Uterus (tissue), 2 donors: ENCODE results near the gene BRSK2.

Experiments used
- CTCF ChIP-seq, 4 experiments: fragments of 200-600 bp in 2 of 4; fragments of 450-650 bp in 2 of 4; sonication (generic) in 2 of 4; IDR thresholded peaks; one replicate each; pipeline ENCODE4 v1.5.1; 2016 to 2019; ENCODE audit warnings: antibody characterized with exemption in 4 of 4, mild to moderate bottlenecking in 2 of 4, moderate library complexity in 1 of 4
- POLR2A ChIP-seq, 2 donors: fragments of 450-650 bp; IDR thresholded peaks; one replicate each; pipeline ENCODE4 v1.6.1; 2016; ENCODE audit warnings: antibody characterized with exemption in 2 of 2, mild to moderate bottlenecking in 1 of 2, moderate library complexity in 1 of 2

- no peak for TF ChIP-seq CTCF (IDR thresholded peaks at IDR 0.05)
- TF ChIP-seq POLR2A (IDR thresholded peaks at IDR 0.05) = no peak
Observed at GRCh38 chr11:1405186-1406020, 15.7 kb downstream of the BRSK2 start.
